ENCODE results near the gene DCBLD2. TPM values are rescaled to one million over a fixed set of nuclear protein-coding genes. Genes with fewer than 3 reads are reported as not detected.

Gene DCBLD2
- total RNA-seq, 2 donors from 2014 or later, result 33.8 to 37.4 TPM

DNA sequence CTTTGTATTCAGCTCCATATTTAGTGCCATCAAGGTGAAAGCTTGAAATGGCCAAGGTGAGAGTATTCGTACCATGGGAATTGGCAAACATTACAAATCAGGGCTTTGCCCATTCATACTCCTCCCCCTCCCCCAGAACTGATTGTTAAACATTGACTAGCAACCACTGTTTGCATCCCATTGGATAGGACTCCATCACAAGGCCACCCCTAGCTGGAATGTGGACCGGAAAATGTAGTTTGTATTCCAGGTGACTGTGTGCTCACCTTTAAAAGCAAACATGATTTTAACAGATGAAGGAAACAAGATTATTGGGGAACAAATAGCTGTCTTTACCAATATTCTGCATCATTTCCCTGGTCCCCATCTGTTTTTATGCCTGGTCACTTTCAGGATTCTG lies 124.2 kb downstream of the DCBLD2 start:
- ATAC-seq (ENCODE audit: insufficient number of reproducible peaks, low FRiP score, low read depth) (no peak), DNase-seq (ENCODE audit: low spot score) (no peak)
- Histone ChIP-seq H3K4me1 (ENCODE audit: control insufficient read depth in 1 of 2, low read depth in 2 of 2) (peaks cover 32 to 66% of the 10 kb centered on the region in 2 donors), H3K4me3 (no peak overlapping the region), H3K27ac (peak overlapping the region; percentile 50 to 86), H3K27me3 (replicated peaks; ENCODE audit: insufficient read depth) (no peaks in the 10 kb centered on the region), H3K36me3 (no peaks in the 10 kb centered on the region), H3K9me3 (no peaks in the 10 kb centered on the region)
- TF ChIP-seq, protein P1, sequence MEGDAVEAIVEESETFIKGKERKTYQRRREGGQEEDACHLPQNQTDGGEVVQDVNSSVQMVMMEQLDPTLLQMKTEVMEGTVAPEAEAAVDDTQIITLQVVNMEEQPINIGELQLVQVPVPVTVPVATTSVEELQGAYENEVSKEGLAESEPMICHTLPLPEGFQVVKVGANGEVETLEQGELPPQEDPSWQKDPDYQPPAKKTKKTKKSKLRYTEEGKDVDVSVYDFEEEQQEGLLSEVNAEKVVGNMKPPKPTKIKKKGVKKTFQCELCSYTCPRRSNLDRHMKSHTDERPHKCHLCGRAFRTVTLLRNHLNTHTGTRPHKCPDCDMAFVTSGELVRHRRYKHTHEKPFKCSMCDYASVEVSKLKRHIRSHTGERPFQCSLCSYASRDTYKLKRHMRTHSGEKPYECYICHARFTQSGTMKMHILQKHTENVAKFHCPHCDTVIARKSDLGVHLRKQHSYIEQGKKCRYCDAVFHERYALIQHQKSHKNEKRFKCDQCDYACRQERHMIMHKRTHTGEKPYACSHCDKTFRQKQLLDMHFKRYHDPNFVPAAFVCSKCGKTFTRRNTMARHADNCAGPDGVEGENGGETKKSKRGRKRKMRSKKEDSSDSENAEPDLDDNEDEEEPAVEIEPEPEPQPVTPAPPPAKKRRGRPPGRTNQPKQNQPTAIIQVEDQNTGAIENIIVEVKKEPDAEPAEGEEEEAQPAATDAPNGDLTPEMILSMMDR (IDR thresholded peaks at IDR 0.05), result no peak

DNA sequence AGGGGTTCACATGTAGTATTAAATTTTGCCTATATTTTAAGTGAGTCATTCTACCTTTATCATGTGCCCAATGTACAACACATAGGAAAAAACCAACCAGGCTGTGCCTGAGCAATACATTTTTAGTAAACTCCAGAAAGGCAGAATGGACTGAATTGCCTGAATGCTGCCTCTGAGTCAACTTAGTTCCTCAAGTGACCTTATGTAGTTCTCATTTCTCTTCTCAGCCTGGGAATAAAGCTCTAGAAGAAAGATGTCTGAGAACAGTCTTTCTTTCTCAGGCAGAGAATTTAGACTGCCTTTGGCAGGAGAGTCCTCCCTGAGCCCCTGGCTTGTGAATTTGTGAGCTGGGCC lies 125.4 kb downstream of the DCBLD2 start:
- H3K4me1 ChIP-seq (ENCODE audit: control insufficient read depth in 1 of 2, low read depth in 2 of 2), result peaks cover 29 to 55% of the 10 kb centered on the region in 2 donors
- TF ChIP-seq, protein P1 (IDR thresholded peaks at IDR 0.05), result no peak
- no peaks in the 10 kb centered on the region for H3K36me3 ChIP-seq
- no peak for DNase-seq (ENCODE audit: low spot score)
- peak overlapping the region in 1 of 2 donors; percentile 86 for H3K27ac ChIP-seq
- no peaks in the 10 kb centered on the region for H3K9me3 ChIP-seq
- H3K27me3 ChIP-seq (replicated peaks; ENCODE audit: insufficient read depth), result no peaks in the 10 kb centered on the region
- no peak for ATAC-seq (ENCODE audit: insufficient number of reproducible peaks, low FRiP score, low read depth)
- H3K4me3 ChIP-seq, result no peak overlapping the region

DNA sequence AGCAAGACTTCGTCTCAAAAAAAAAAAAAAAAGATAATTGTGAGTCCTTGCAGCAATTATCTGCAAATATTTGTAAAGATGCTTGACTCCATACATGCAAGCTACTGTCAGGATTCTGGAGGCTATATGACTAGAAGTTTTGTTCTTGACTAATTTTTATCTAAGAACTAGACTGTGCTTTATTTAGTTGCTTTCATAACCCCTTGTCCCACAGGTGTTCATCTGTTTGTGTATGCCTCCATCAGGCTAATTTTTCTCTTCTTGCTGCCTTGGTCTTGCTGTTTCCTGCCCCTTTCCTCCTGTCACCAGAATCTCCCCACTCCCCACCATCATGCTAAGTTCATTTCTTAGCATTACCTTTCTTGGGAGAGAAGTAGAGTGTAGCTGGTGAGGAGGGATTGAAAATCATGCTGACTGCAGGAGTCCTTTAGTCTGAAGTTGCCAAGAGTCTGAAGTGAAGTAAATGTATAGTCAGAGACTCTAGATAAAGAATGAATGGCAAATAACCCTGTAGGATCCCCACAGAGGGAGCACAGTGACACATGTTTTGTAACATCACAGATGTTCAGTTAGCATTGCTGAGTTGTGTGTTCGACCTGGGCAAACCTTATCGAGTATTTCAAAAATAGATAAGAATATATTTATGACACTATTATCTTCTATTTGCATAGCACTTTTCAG lies 125.9 kb downstream of the DCBLD2 start:
- Histone ChIP-seq H3K4me3 (no peak overlapping the region), H3K9me3 (no peaks in the 10 kb centered on the region), H3K27ac (peak overlapping the region in 1 of 2 donors; percentile 86), H3K4me1 (ENCODE audit: control insufficient read depth in 1 of 2, low read depth in 2 of 2) (peaks cover 27 to 52% of the 10 kb centered on the region in 2 donors), H3K36me3 (peaks cover 3% of the 10 kb centered on the region), H3K27me3 (replicated peaks; ENCODE audit: insufficient read depth) (no peaks in the 10 kb centered on the region)
- ATAC-seq (ENCODE audit: insufficient number of reproducible peaks, low FRiP score, low read depth) (no peak), DNase-seq (ENCODE audit: low spot score) (no peak)
- TF ChIP-seq, protein P1 (IDR thresholded peaks at IDR 0.05), result no peak

DNA sequence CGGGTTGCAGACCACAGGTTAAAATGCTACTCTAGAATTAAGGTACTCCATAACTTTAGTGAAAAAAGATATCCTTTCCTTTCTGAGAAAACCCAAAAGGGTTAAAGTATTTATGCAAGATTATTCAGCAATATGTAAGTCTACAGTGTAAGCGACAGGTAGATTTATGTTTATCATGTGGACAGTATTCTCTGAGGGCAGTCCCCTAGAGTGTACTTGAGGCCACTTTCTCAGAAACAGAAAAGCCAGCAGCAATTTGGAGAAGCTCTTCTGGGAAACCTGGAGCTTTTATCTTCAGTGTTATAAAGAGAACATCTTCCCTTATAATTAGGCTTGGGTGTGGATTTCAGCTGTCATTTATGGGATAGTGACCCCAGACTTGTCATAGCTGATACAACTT lies 129.5 kb downstream of the DCBLD2 start:
- DNase-seq (ENCODE audit: low spot score) (no peak), ATAC-seq (ENCODE audit: insufficient number of reproducible peaks, low FRiP score, low read depth) (no peak)
- Histone ChIP-seq H3K27me3 (replicated peaks; ENCODE audit: insufficient read depth) (no peaks in the 10 kb centered on the region), H3K36me3 (peaks cover 3% of the 10 kb centered on the region), H3K27ac (no peak overlapping the region), H3K4me3 (no peak overlapping the region), H3K9me3 (no peaks in the 10 kb centered on the region), H3K4me1 (ENCODE audit: control insufficient read depth in 1 of 2, low read depth in 2 of 2) (peaks cover 5 to 17% of the 10 kb centered on the region in 2 donors)
- TF ChIP-seq, protein P1 (IDR thresholded peaks at IDR 0.05), result no peak

DNA sequence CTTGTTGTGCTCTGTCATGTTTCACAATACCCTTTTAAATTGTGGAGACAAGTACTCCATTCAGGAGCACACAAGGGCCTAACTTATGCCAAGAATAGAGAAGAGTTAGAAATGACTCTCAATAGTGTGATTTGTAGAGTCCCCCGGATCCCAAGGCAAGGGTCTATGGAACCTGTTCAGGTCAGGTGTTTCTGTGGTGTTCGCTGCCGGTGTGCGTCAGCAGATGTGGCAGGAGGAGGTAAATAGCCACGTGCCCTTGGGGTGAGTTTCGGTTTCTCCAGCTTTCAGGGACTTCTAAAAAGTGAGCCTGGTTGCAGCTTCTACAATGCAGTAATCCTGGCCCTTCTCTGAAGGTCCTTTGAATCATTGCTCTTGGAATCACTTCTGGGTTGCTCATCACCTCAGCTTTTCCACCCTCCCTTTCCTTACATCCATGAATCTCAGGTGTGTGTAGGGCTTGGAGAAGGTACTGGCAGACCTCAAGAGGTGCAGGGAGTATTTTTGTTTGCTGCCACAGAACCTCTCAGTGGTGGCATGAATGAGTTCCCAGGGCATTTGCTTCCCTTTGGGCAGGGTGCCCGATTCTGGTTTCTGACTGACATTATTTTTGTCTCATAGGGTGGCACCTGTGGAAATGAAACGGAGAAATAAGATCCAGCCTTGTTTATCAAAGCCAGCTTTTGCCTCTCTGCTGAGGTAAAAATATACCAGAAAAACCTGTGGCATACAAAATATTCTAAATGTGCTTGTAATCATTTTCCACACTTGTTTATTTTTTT lies 131.0 kb downstream of the DCBLD2 start:
- Histone ChIP-seq H3K27ac (no peak overlapping the region), H3K9me3 (no peaks in the 10 kb centered on the region), H3K4me3 (no peak overlapping the region), H3K27me3 (replicated peaks; ENCODE audit: insufficient read depth) (no peaks in the 10 kb centered on the region), H3K36me3 (peaks cover 3% of the 10 kb centered on the region), H3K4me1 (ENCODE audit: control insufficient read depth in 1 of 2, low read depth in 2 of 2) (peaks cover 0 to under 1% of the 10 kb centered on the region in 2 donors)
- no peak for DNase-seq (ENCODE audit: low spot score)
- no peak for ATAC-seq (ENCODE audit: insufficient number of reproducible peaks, low FRiP score, low read depth)
- TF ChIP-seq, protein P1 (IDR thresholded peaks at IDR 0.05), result no peak
